Naive thymus-derived CD4-positive, alpha-beta T cell (primary cell): ENCODE results near the gene ARHGEF17. TPM values are rescaled to one million over a fixed set of nuclear protein-coding genes. Genes with fewer than 3 reads are reported as not detected.
A peak's percentile ranks its signal among the peaks of the same experiment; 100 is the strongest.

Experiments used
- ATAC-seq: fragments of 150-1000 bp; cut with Tn5 transposase; 2 replicates; pipeline ENCODE4 v1.10.0; 2021; ENCODE audit warnings: mild to moderate bottlenecking, moderate library complexity
- CTCF ChIA-PET: fragments of 350-600 bp; sonication (Branson Sonifier 250); formaldehyde crosslinking; loops from one replicate; lab custom pipeline; 2021; ENCODE audit warnings: antibody characterized with exemption; lab: Charles Lee
- POLR2A ChIA-PET: fragments of 350-600 bp; sonication (Branson Sonifier 250); formaldehyde crosslinking; loops from one replicate; lab custom pipeline; 2021; ENCODE audit warnings: antibody characterized with exemption, inconsistent platforms; lab: Charles Lee
- DNase-seq, 9 donors: peaks; one replicate each; pipeline versions ENCODE4 v3.0.0 to v3.0.0-alpha.2; 2020 to 2022; ENCODE audit warnings: mixed read lengths in 1 of 9
- H3K27ac ChIP-seq: one replicate; pipeline ENCODE4 v1.7.0; 2013; ENCODE audit warnings: mild to moderate bottlenecking, low read depth, low read length, moderate library complexity
- H3K27me3 ChIP-seq, 2 donors: one replicate each; pipeline ENCODE4 v1.7.0; 2013; ENCODE audit warnings: low read length in 2 of 2, mild to moderate bottlenecking in 2 of 2, moderate library complexity in 2 of 2; ENCODE audit not compliant: control insufficient read depth in 2 of 2, insufficient read depth in 2 of 2
- H3K36me3 ChIP-seq, 3 experiments: 1 replicate in 2 of 3; 2 replicates in 1 of 3; pipeline ENCODE4 v1.7.0; 2013; ENCODE audit warnings: low read length in 3 of 3, mild to moderate bottlenecking in 3 of 3, moderate library complexity in 1 of 3; ENCODE audit not compliant: insufficient read depth in 3 of 3, control insufficient read depth in 2 of 3
- H3K4me1 ChIP-seq, 2 donors: one replicate each; pipeline ENCODE4 v1.7.0; 2013; ENCODE audit warnings: low read length in 2 of 2, mild to moderate bottlenecking in 2 of 2, moderate library complexity in 1 of 2; ENCODE audit not compliant: control insufficient read depth in 2 of 2, insufficient read depth in 2 of 2
- H3K4me3 ChIP-seq: 2 replicates; pipeline ENCODE4 v1.7.0; 2013; ENCODE audit warnings: mild to moderate bottlenecking, low read length
- H3K9me3 ChIP-seq, 3 experiments: 1 replicate in 2 of 3; 2 replicates in 1 of 3; pipeline ENCODE4 v1.7.0; 2013; ENCODE audit warnings: low read length in 3 of 3; ENCODE audit not compliant: control insufficient read depth in 2 of 3
- H3K27ac Mint-ChIP-seq, 9 donors: one replicate each; pipeline ENCODE4 v1.8.0; 2020 to 2022; ENCODE audit warnings: mixed read lengths in 9 of 9, mild to moderate bottlenecking in 8 of 9, moderate library complexity in 5 of 9, inconsistent platforms in 2 of 9
- H3K27me3 Mint-ChIP-seq, 5 donors: one replicate each; pipeline ENCODE4 v1.8.0; 2021 to 2022; ENCODE audit warnings: mixed read lengths in 5 of 5, mild to moderate bottlenecking in 1 of 5
- H3K36me3 Mint-ChIP-seq, 5 donors: one replicate each; pipeline ENCODE4 v1.8.0; 2020 to 2022; ENCODE audit warnings: mixed read lengths in 5 of 5, mild to moderate bottlenecking in 3 of 5, inconsistent platforms in 1 of 5
- H3K4me1 Mint-ChIP-seq, 7 donors: one replicate each; pipeline ENCODE4 v1.8.0; 2020 to 2022; ENCODE audit warnings: mixed read lengths in 7 of 7, mild to moderate bottlenecking in 3 of 7, inconsistent platforms in 1 of 7
- H3K4me3 Mint-ChIP-seq, 10 donors: one replicate each; pipeline ENCODE4 v1.8.0; 2020 to 2022; ENCODE audit warnings: mild to moderate bottlenecking in 10 of 10, mixed read lengths in 10 of 10, moderate library complexity in 6 of 10, inconsistent platforms in 2 of 10
- H3K9me3 Mint-ChIP-seq, 11 donors: one replicate each; pipeline ENCODE4 v1.8.0; 2020 to 2022; ENCODE audit warnings: mixed read lengths in 11 of 11, mild to moderate bottlenecking in 4 of 11, inconsistent platforms in 1 of 11, moderate library complexity in 1 of 11
- intact Hi-C, 2 donors: fragments of 100-400 bp; cut with micrococcal nuclease; formaldehyde crosslinking; loops; one replicate each; pipeline ENCODE4 v1.15.1; 2023
- polyA plus RNA-seq, 2 donors: library from polyadenylated mRNA; unstranded; fragments of 300-500 nt; fragmentation: Illumina TruSeq; gene quantifications; one replicate each; pipeline ENCODE4 v1.2.3, GENCODE V29; 2021
- total RNA-seq, 6 experiments: library from RNA in 5 of 6; stranded (reverse) in 5 of 6; gene quantifications; 1 replicate in 5 of 6; 2 replicates in 1 of 6; pipeline ENCODE4 v1.2.3 and lab custom pipeline; 2021 to 2026

The ARHGEF17 gene
- total and polyA plus RNA-seq, 7 experiments from 2014 or later, result 0.11 to 1.1 (median 0.98) TPM; not detected in 4

DNA sequence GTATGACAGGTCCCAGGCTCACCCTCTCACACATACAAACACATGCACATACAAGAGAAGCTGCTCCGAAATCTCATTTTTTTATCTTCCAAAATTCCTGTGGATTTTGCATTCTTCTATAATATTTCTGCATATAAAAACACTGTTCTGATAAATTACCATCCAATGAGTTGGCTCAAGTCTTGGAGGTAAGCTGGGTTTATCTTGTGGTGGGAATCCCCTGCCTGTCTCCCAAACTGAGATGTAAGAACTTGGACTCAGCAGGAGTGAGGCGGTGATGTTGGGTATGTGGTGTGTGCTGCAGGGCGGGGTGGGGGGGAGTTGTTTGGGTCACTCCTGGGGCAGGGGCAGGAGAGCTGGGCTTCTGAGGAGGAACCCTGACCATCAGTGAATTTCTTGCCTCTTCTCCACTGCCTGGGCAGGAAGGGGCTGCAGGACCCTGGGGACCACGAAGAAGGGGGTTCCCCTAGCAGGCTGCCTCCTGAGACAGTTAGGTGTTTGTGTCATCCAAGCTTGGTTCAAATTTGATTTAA, 42.7 kb upstream of the ARHGEF17 start:
- no peak overlapping the region for H3K4me3 ChIP-seq
- Mint-ChIP-seq H3K9me3 (no peaks in the 10 kb centered on the region), H3K36me3 (no peaks in the 10 kb centered on the region), H3K4me1 (peaks cover 0 to 2% (median 0%) of the 10 kb centered on the region in 7 donors), H3K4me3 (no peak overlapping the region), H3K27me3 (peaks cover 22 to 60% (median 33%) of the 10 kb centered on the region in 5 donors), H3K27ac (no peak overlapping the region)
- H3K27ac ChIP-seq, result no peak overlapping the region
- POLR2A ChIA-PET, result no interaction called here
- no peak for DNase-seq
- H3K9me3 ChIP-seq, result no peaks in the 10 kb centered on the region
- CTCF ChIA-PET, result no interaction called here
- no peak for ATAC-seq
- H3K36me3 ChIP-seq, result no peaks in the 10 kb centered on the region
- no peaks in the 10 kb centered on the region for H3K27me3 ChIP-seq
- intact Hi-C loops, result no loop called here
- no peaks in the 10 kb centered on the region for H3K4me1 ChIP-seq

- no peak overlapping the region for H3K27ac ChIP-seq
- no peak overlapping the region for H3K4me3 ChIP-seq
- no peak for DNase-seq
- no peaks in the 10 kb centered on the region for H3K36me3 ChIP-seq
- no peaks in the 10 kb centered on the region for H3K4me1 ChIP-seq
- H3K27me3 ChIP-seq, result no peaks in the 10 kb centered on the region
- no peak for ATAC-seq
- H3K4me1 Mint-ChIP-seq, result peaks cover 0 to 2% (median 0%) of the 10 kb centered on the region in 7 donors
- no peaks in the 10 kb centered on the region for H3K9me3 ChIP-seq
- intact Hi-C loops, result no loop called here
- H3K36me3 Mint-ChIP-seq, result no peaks in the 10 kb centered on the region
- H3K27ac Mint-ChIP-seq, result no peak overlapping the region
- no peaks in the 10 kb centered on the region for H3K9me3 Mint-ChIP-seq
- POLR2A ChIA-PET, result no interaction called here
- no peak overlapping the region for H3K4me3 Mint-ChIP-seq
- peaks cover 22 to 60% (median 33%) of the 10 kb centered on the region in 5 donors for H3K27me3 Mint-ChIP-seq
- CTCF ChIA-PET, result no interaction called here
These were observed 42.0 kb upstream of the ARHGEF17 start for GRCh38 chr11:73265853-73266645.

DNA sequence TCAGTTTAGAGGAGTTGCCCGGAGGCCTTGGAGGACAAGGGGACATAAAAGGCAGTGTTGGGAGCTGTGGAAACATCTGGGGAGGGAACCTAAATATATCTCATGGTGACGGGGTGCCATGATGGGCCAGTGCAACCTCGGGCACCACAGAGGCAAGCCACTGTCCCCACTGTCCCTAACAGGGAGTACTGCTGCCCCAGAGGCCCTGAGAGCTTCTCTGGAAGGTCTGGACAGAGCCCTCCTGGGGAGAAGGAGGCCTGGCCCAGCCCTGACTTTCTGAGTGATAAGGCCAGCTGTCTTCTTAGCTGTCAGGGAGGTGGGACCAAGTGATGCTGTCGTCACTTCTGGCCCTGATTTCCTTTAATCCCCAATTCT, 41.4 kb upstream of the ARHGEF17 start:
- intact Hi-C loops, result no loop called here
- no peaks in the 10 kb centered on the region for H3K36me3 Mint-ChIP-seq
- no peak overlapping the region for H3K4me3 Mint-ChIP-seq
- H3K27me3 Mint-ChIP-seq, result peaks cover 22 to 61% (median 33%) of the 10 kb centered on the region in 5 donors
- H3K4me1 Mint-ChIP-seq, result peaks cover 0 to 2% (median 0%) of the 10 kb centered on the region in 7 donors
- DNase-seq (no peak), ATAC-seq (no peak)
- Histone ChIP-seq H3K27ac (no peak overlapping the region), H3K27me3 (no peaks in the 10 kb centered on the region), H3K9me3 (no peaks in the 10 kb centered on the region), H3K36me3 (no peaks in the 10 kb centered on the region), H3K4me1 (no peaks in the 10 kb centered on the region), H3K4me3 (no peak overlapping the region)
- H3K27ac Mint-ChIP-seq, result no peak overlapping the region
- CTCF ChIA-PET, result no interaction called here
- POLR2A ChIA-PET, result no interaction called here
- no peaks in the 10 kb centered on the region for H3K9me3 Mint-ChIP-seq

GRCh38 chr11:73267122-73267846, 40.8 kb upstream of the ARHGEF17 start:
- Mint-ChIP-seq H3K36me3 (no peaks in the 10 kb centered on the region), H3K4me1 (peaks cover 0 to 2% (median 0%) of the 10 kb centered on the region in 7 donors), H3K27ac (peak overlapping the region in 1 of 9 donors; percentile 10), H3K4me3 (no peak overlapping the region), H3K27me3 (peaks cover 22 to 58% (median 33%) of the 10 kb centered on the region in 5 donors), H3K9me3 (no peaks in the 10 kb centered on the region)
- ChIA-PET POLR2A (no interaction called here), CTCF (no interaction called here)
- Histone ChIP-seq H3K4me3 (no peak overlapping the region), H3K4me1 (no peaks in the 10 kb centered on the region), H3K9me3 (no peaks in the 10 kb centered on the region), H3K27ac (no peak overlapping the region), H3K36me3 (no peaks in the 10 kb centered on the region), H3K27me3 (no peaks in the 10 kb centered on the region)
- DNase-seq (no peak), ATAC-seq (no peak)
- intact Hi-C loops, result no loop called here

- Mint-ChIP-seq H3K9me3 (no peaks in the 10 kb centered on the region), H3K36me3 (no peaks in the 10 kb centered on the region), H3K4me1 (peaks cover 0 to 2% (median 0%) of the 10 kb centered on the region in 7 donors), H3K4me3 (no peak overlapping the region), H3K27me3 (peaks cover 21 to 52% (median 27%) of the 10 kb centered on the region in 5 donors), H3K27ac (peak overlapping the region in 1 of 9 donors; percentile 10)
- ChIA-PET POLR2A (no interaction called here), CTCF (interaction anchor here (0.8 kb wide), 1 partner anchor 91 kb away, joined by 4 read pairs; no protein-coding TSS in a partner anchor)
- DNase-seq (no peak), ATAC-seq (no peak)
- H3K9me3 ChIP-seq, result no peaks in the 10 kb centered on the region
- intact Hi-C loops, result no loop called here
- H3K4me1 ChIP-seq, result no peaks in the 10 kb centered on the region
- no peaks in the 10 kb centered on the region for H3K27me3 ChIP-seq
- no peak overlapping the region for H3K27ac ChIP-seq
- no peak overlapping the region for H3K4me3 ChIP-seq
- H3K36me3 ChIP-seq, result no peaks in the 10 kb centered on the region
These were observed 40.1 kb upstream of the ARHGEF17 start for GRCh38 chr11:73267906-73268540.

GRCh38 chr11:73268671-73269271, 39.3 kb upstream of the ARHGEF17 start:
- Histone ChIP-seq H3K4me3 (no peak overlapping the region), H3K4me1 (no peaks in the 10 kb centered on the region), H3K27ac (no peak overlapping the region), H3K36me3 (no peaks in the 10 kb centered on the region), H3K9me3 (no peaks in the 10 kb centered on the region), H3K27me3 (no peaks in the 10 kb centered on the region)
- Mint-ChIP-seq H3K27me3 (peaks cover 16 to 44% (median 21%) of the 10 kb centered on the region in 5 donors), H3K4me1 (peaks cover 0 to 2% (median 0%) of the 10 kb centered on the region in 7 donors), H3K36me3 (no peaks in the 10 kb centered on the region), H3K27ac (no peak overlapping the region), H3K9me3 (no peaks in the 10 kb centered on the region), H3K4me3 (no peak overlapping the region)
- ChIA-PET POLR2A (no interaction called here), CTCF (no interaction called here)
- no peak for ATAC-seq
- DNase-seq, result no peak
- intact Hi-C loops, result no loop called here
